AG09319 (cell line): ENCODE results near the gene PHF19.

Experiments
- DNase-seq: peaks from one replicate; pipeline ENCODE4 v3.0.0-alpha.2; 2010; ENCODE audit warnings: low read depth; ENCODE audit errors: extremely low read depth
- TF ChIP-seq, protein P1 (sequence below): IDR thresholded peaks from 2 replicates; pipeline ENCODE4 v1.5.1; 2011; ENCODE audit warnings: low read depth, mild to moderate bottlenecking, inconsistent platforms, low read length, moderate library complexity

Gene PHF19

DNA sequence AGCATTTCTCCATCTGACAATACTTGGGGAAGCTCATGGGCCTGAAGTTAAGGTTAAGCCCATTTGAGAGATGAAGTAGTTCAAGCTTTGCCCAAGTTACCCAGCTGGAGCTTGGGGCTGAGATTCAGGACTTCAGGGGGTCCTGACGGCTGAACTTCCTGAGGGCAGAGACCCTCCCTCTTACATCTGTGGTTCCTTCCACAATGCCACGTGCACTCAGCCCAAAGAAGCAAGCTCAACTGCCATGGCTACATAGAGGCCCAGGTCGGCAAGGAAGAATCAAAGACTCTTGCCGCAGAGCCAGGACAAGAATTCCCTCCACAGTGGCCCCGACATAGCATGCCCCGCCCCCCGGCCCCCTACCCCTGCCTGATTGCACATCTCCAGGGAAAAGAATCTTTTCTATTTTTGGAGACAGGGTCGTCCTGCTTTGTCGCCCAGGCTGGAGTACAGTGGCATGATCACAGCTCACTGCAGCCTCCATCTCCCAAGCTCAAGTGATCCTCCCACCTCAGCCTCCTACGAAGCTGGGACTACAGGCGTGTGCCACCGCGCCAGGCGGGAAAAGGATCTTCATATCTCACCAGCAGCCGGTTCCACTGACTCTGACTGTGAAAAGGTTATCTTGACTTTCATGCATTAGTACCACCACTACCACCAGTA lies 9.2 kb downstream of the PHF19 start:
- DNase-seq, result no peak

DNA sequence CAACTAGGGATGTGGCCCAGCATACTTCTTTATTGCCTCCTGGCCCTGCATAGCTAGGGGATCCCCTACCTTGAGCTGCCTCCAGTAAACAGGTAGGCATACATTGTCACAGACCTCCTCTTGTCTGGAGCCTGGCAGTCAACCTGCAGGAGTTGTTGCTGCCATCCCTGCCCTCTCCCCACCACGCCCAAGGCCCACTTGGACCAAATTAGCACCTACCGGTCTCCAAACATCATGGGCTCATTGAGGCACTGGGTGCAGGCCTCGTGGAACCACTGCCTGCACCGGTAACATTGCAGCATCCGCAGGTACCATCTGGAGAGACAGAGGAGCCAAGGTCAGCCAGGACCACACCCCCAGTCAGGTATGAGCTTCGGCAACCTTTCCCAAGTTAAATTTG lies 10.3 kb downstream of the PHF19 start:
- TF ChIP-seq, protein P1, sequence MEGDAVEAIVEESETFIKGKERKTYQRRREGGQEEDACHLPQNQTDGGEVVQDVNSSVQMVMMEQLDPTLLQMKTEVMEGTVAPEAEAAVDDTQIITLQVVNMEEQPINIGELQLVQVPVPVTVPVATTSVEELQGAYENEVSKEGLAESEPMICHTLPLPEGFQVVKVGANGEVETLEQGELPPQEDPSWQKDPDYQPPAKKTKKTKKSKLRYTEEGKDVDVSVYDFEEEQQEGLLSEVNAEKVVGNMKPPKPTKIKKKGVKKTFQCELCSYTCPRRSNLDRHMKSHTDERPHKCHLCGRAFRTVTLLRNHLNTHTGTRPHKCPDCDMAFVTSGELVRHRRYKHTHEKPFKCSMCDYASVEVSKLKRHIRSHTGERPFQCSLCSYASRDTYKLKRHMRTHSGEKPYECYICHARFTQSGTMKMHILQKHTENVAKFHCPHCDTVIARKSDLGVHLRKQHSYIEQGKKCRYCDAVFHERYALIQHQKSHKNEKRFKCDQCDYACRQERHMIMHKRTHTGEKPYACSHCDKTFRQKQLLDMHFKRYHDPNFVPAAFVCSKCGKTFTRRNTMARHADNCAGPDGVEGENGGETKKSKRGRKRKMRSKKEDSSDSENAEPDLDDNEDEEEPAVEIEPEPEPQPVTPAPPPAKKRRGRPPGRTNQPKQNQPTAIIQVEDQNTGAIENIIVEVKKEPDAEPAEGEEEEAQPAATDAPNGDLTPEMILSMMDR, result no peak
- DNase-seq, result no peak

More for the DNA sequence above, 9.2 kb downstream of the PHF19 start:
- TF ChIP-seq, protein P1, result no peak

GRCh38 chr9:120865809-120866208 lies 11.2 kb downstream of the PHF19 start:
- DNase-seq, result no peak
- TF ChIP-seq, protein P1, result no peak

DNA sequence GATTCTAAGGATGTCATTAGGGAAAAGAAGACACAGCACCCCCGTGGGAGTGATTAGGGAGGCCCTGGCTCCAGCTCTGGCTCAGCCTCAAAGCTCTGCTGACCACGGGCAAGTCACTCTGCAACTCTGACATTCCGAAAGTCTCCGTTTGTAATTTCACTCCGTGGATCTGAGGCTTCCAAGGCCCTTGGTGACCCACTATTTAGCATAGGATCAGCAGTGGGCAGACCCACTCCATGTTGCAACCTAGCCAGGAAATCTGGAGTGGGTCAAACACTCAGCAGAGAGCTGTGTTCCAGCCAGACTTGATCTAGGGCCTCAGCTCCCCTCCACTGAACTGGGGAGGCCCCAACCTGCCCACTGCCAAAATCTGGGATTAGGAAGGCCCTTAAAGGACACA lies 11.8 kb downstream of the PHF19 start:
- DNase-seq, result no peak
- TF ChIP-seq, protein P1, result no peak

DNA sequence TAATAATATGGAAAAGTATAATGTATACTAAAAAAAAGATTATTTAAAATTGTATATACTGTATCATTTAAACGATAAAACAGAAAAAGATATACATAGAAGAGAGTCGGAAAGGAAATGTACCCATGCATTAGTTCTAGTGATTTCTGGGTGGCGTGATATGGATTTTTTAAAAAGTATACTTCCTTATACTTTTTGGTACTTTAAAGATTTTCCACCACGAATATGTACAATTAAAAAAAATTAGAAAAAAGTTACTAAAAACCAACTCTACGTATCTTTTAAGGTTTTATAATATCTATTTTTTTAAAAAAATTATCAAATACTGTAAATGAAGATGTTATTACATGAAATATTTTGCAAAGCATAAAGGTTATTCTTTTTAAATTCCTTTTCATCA lies 12.3 kb downstream of the PHF19 start:
- TF ChIP-seq, protein P1, result no peak
- DNase-seq, result no peak

DNA sequence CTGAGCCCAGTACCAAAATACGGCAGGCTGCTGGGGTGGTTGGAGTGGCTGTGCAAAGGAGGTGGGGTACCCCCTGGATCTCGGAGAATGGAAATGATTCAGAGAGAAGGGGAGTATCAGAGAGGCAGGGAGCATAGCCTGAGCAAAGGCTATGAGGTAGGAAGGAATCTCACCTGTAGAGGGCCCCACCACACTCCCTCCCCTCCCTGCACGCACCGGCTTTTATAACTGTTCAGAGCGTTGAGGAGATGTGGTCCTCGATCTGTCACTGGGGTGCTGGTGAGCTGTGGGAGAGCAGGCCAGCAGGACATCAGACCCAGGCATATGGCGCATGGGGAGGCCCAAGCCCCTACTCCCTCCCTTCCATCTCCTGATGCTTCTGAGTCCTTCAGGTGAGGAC lies 13.2 kb downstream of the PHF19 start:
- DNase-seq, result no peak
- TF ChIP-seq, protein P1, result no peak

GRCh38 chr9:120862452-120862851 lies 14.5 kb downstream of the PHF19 start:
- DNase-seq, result no peak

More at GRCh38 chr9:120862452-120862851, 14.5 kb downstream of the PHF19 start:
- TF ChIP-seq, protein P1, result no peak
